ENCODE data around the gene IFFO2. TPM values are rescaled to one million over a fixed set of nuclear protein-coding genes. Genes with fewer than 3 reads are reported as not detected.
A peak's percentile ranks its signal among the peaks of the same experiment; 100 is the strongest.

IFFO2 gene
- polyA plus RNA-seq (2012; ENCODE audit: low read depth, missing spikeins) = 8.1 TPM

- DNase-seq (ENCODE audit: insufficient read length, low spot score) = peak; percentile 98
- TF ChIP-seq TAF1 (IDR thresholded peaks at IDR 0.05; ENCODE audit: low read depth, low read length) (peak; percentile 49; the same call in 1 of the 2 replicates), POLR2A (IDR thresholded peaks at IDR 0.05; ENCODE audit: low read depth, low read length) (peak; percentile 58; the same call in 1 of the 2 replicates), POU2F2 (IDR thresholded peaks at IDR 0.05; ENCODE audit: low read depth, low read length) (no peak), PAX5 (IDR thresholded peaks at IDR 0.05; ENCODE audit: insufficient read depth, low read length, severe bottlenecking) (no peak), SPI1 (IDR thresholded peaks at IDR 0.05; ENCODE audit: low read depth, low read length) (no peak), POLR2AphosphoS5 (IDR thresholded peaks at IDR 0.05; ENCODE audit: low read depth, low read length) (peak; percentile 73)
- peak; percentile 97 for FAIRE-seq
Measured at GRCh38 chr1:18956193-18957135, at the start of gene IFFO2. IFFO2 (minus strand) TSS chr1:18956676; CDS start chr1:18956332, 344 bp downstream.

- TF ChIP-seq SPI1 (IDR thresholded peaks at IDR 0.05; ENCODE audit: low read depth, low read length) (no peak), TAF1 (IDR thresholded peaks at IDR 0.05; ENCODE audit: low read depth, low read length) (no peak), POLR2AphosphoS5 (IDR thresholded peaks at IDR 0.05; ENCODE audit: low read depth, low read length) (no peak), PAX5 (IDR thresholded peaks at IDR 0.05; ENCODE audit: insufficient read depth, low read length, severe bottlenecking) (no peak), POU2F2 (IDR thresholded peaks at IDR 0.05; ENCODE audit: low read depth, low read length) (no peak), POLR2A (IDR thresholded peaks at IDR 0.05; ENCODE audit: low read depth, low read length) (no peak)
- DNase-seq (ENCODE audit: insufficient read length, low spot score) (no peak), FAIRE-seq (no peak)
Measured at GRCh38 chr1:19006000-19006399, 49.5 kb upstream of the IFFO2 start.

- no peak for DNase-seq (ENCODE audit: insufficient read length, low spot score)
- TF ChIP-seq POLR2A (IDR thresholded peaks at IDR 0.05; ENCODE audit: low read depth, low read length) = no peak
- no peak for TF ChIP-seq POLR2AphosphoS5 (IDR thresholded peaks at IDR 0.05; ENCODE audit: low read depth, low read length)
- no peak for TF ChIP-seq SPI1 (IDR thresholded peaks at IDR 0.05; ENCODE audit: low read depth, low read length)
- TF ChIP-seq PAX5 (IDR thresholded peaks at IDR 0.05; ENCODE audit: insufficient read depth, low read length, severe bottlenecking) = no peak
- TF ChIP-seq TAF1 (IDR thresholded peaks at IDR 0.05; ENCODE audit: low read depth, low read length) = no peak
- TF ChIP-seq POU2F2 (IDR thresholded peaks at IDR 0.05; ENCODE audit: low read depth, low read length) = no peak
- no peak for FAIRE-seq
Measured at GRCh38 chr1:19003371-19004290, 47.2 kb upstream of the IFFO2 start.

- DNase-seq (ENCODE audit: insufficient read length, low spot score) (no peak), FAIRE-seq (no peak)
- TF ChIP-seq POLR2A (IDR thresholded peaks at IDR 0.05; ENCODE audit: low read depth, low read length) (no peak), TAF1 (IDR thresholded peaks at IDR 0.05; ENCODE audit: low read depth, low read length) (no peak), POLR2AphosphoS5 (IDR thresholded peaks at IDR 0.05; ENCODE audit: low read depth, low read length) (no peak), PAX5 (IDR thresholded peaks at IDR 0.05; ENCODE audit: insufficient read depth, low read length, severe bottlenecking) (no peak), SPI1 (IDR thresholded peaks at IDR 0.05; ENCODE audit: low read depth, low read length) (no peak), POU2F2 (IDR thresholded peaks at IDR 0.05; ENCODE audit: low read depth, low read length) (no peak)
Measured at GRCh38 chr1:19000065-19000464, 43.6 kb upstream of the IFFO2 start.

- DNase-seq (ENCODE audit: insufficient read length, low spot score) = no peak
- TF ChIP-seq POU2F2 (IDR thresholded peaks at IDR 0.05; ENCODE audit: low read depth, low read length) (no peak), POLR2A (IDR thresholded peaks at IDR 0.05; ENCODE audit: low read depth, low read length) (no peak), SPI1 (IDR thresholded peaks at IDR 0.05; ENCODE audit: low read depth, low read length) (no peak), POLR2AphosphoS5 (IDR thresholded peaks at IDR 0.05; ENCODE audit: low read depth, low read length) (no peak), PAX5 (IDR thresholded peaks at IDR 0.05; ENCODE audit: insufficient read depth, low read length, severe bottlenecking) (no peak), TAF1 (IDR thresholded peaks at IDR 0.05; ENCODE audit: low read depth, low read length) (no peak)
- FAIRE-seq = no peak
Measured at GRCh38 chr1:18999359-18999758, 42.9 kb upstream of the IFFO2 start.

GRCh38 chr1:18998016-18998724 is 41.7 kb upstream of the IFFO2 start:
- no peak for FAIRE-seq
- TF ChIP-seq SPI1 (IDR thresholded peaks at IDR 0.05; ENCODE audit: low read depth, low read length) = no peak
- TF ChIP-seq POU2F2 (IDR thresholded peaks at IDR 0.05; ENCODE audit: low read depth, low read length) = no peak
- TF ChIP-seq PAX5 (IDR thresholded peaks at IDR 0.05; ENCODE audit: insufficient read depth, low read length, severe bottlenecking) = no peak
- TF ChIP-seq TAF1 (IDR thresholded peaks at IDR 0.05; ENCODE audit: low read depth, low read length) = no peak
- TF ChIP-seq POLR2AphosphoS5 (IDR thresholded peaks at IDR 0.05; ENCODE audit: low read depth, low read length) = no peak
- TF ChIP-seq POLR2A (IDR thresholded peaks at IDR 0.05; ENCODE audit: low read depth, low read length) = no peak
- no peak for DNase-seq (ENCODE audit: insufficient read length, low spot score)

- TF ChIP-seq SPI1 (IDR thresholded peaks at IDR 0.05; ENCODE audit: low read depth, low read length) = no peak
- TF ChIP-seq TAF1 (IDR thresholded peaks at IDR 0.05; ENCODE audit: low read depth, low read length) = no peak
- TF ChIP-seq POLR2A (IDR thresholded peaks at IDR 0.05; ENCODE audit: low read depth, low read length) = no peak
- TF ChIP-seq POU2F2 (IDR thresholded peaks at IDR 0.05; ENCODE audit: low read depth, low read length) = no peak
- TF ChIP-seq PAX5 (IDR thresholded peaks at IDR 0.05; ENCODE audit: insufficient read depth, low read length, severe bottlenecking) = no peak
- no peak for TF ChIP-seq POLR2AphosphoS5 (IDR thresholded peaks at IDR 0.05; ENCODE audit: low read depth, low read length)
Measured at GRCh38 chr1:18997508-18997907, 41.0 kb upstream of the IFFO2 start.

GRCh38 chr1:18996548-18997177 is 40.2 kb upstream of the IFFO2 start:
- FAIRE-seq (no peak), DNase-seq (ENCODE audit: insufficient read length, low spot score) (no peak)
- no peak for TF ChIP-seq POU2F2 (IDR thresholded peaks at IDR 0.05; ENCODE audit: low read depth, low read length)
- no peak for TF ChIP-seq POLR2AphosphoS5 (IDR thresholded peaks at IDR 0.05; ENCODE audit: low read depth, low read length)

More at GRCh38 chr1:18997508-18997907, 41.0 kb upstream of the IFFO2 start:
- no peak for DNase-seq (ENCODE audit: insufficient read length, low spot score)
- no peak for FAIRE-seq

All from GM12891 (cell line).